ENCODE data around the gene HHAT. TPM values are rescaled to one million over a fixed set of nuclear protein-coding genes. Genes with fewer than 3 reads are reported as not detected.
"Not testable (repeated sequence)": the region's sequence is repeated elsewhere in the genome, so short reads cannot be mapped to it uniquely, and the experiment has no call there.

The HHAT gene
- total RNA-seq, 1 experiment from 2014 or later: 4.6 TPM

DNA sequence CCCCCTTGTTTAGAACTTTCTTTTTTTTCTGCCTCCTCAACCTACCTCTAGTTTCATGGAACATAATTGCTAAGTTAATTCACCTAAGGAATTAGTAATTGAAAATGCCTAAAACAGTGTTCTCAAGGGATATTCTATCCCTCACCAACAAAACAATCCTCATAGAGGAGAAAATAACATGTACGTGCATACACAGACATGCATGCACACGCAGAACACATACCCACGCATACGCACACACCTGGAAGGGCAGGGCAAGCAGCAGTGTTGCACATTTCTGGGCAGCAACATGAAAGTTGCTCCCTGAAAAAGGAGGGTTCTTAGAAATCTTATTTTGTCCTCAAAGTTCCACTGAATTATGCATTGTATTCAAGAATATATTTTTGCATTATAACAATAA lies 76.6 kb downstream of the HHAT start:
- intact Hi-C loops (cut with micrococcal nuclease): loop anchor here (5.0 kb wide), 1 partner anchor 1067 kb away; no protein-coding TSS in a partner anchor
- DNase-seq (ENCODE audit: unreplicated experiment): no peak
- BruUV-seq (replicated peaks): no TSS peak
- POLR2A ChIA-PET: interaction anchor here (1.2 kb wide), 1 partner anchor 46 kb away, joined by 4 read pairs; no protein-coding TSS in a partner anchor
- H3K27ac Mint-ChIP-seq (ENCODE audit: low read depth, unreplicated experiment): no peak overlapping the region
- H3K27me3 Mint-ChIP-seq (ENCODE audit: insufficient read depth, unreplicated experiment): no peaks in the 10 kb centered on the region
- no peaks in the 10 kb centered on the region for H3K9me3 Mint-ChIP-seq (ENCODE audit: unreplicated experiment)
- CTCF ChIA-PET: interaction anchor here (0.6 to 30.4 kb wide), 22 partner anchors 9 to 1109 kb away, joined by 3 to 812 read pairs (median 6); partner anchors contain the start of gene KCNH1
- TF ChIP-seq, protein P1, sequence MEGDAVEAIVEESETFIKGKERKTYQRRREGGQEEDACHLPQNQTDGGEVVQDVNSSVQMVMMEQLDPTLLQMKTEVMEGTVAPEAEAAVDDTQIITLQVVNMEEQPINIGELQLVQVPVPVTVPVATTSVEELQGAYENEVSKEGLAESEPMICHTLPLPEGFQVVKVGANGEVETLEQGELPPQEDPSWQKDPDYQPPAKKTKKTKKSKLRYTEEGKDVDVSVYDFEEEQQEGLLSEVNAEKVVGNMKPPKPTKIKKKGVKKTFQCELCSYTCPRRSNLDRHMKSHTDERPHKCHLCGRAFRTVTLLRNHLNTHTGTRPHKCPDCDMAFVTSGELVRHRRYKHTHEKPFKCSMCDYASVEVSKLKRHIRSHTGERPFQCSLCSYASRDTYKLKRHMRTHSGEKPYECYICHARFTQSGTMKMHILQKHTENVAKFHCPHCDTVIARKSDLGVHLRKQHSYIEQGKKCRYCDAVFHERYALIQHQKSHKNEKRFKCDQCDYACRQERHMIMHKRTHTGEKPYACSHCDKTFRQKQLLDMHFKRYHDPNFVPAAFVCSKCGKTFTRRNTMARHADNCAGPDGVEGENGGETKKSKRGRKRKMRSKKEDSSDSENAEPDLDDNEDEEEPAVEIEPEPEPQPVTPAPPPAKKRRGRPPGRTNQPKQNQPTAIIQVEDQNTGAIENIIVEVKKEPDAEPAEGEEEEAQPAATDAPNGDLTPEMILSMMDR (IDR thresholded peaks at IDR 0.05; ENCODE audit: unreplicated experiment): no peak
- H3K36me3 Mint-ChIP-seq (ENCODE audit: insufficient read depth, unreplicated experiment): no peaks in the 10 kb centered on the region
- peaks cover 5% of the 10 kb centered on the region for H3K4me1 Mint-ChIP-seq (ENCODE audit: insufficient read depth, unreplicated experiment)
- H3K4me3 Mint-ChIP-seq (ENCODE audit: unreplicated experiment): no peak overlapping the region

DNA sequence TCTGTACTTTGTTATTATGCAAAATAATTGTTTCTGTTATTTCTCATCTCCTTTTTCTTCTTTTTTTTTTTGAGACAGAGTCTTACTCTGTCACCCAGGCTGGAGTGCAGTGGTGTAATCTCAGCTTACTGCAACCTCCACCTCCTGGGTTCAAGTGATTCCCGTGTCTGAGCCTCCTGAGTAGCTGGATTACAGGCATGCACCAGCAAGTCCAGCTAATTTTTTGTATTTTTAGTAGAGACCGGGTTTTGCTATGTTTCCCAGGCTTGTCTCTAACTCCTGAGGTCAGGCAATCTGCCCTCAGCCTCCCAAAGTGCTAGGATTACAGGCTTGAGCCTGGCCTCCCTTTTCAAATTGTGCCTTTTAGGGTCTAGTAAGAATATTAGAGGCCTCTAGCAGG lies 77.6 kb downstream of the HHAT start:
- POLR2A ChIA-PET: interaction anchor here (0.6 to 1.5 kb wide), 2 partner anchors 45 to 206 kb away, joined by 3 read pairs; no protein-coding TSS in a partner anchor
- not testable (repeated sequence) for H3K27me3 Mint-ChIP-seq (ENCODE audit: insufficient read depth, unreplicated experiment); H3K4me1 Mint-ChIP-seq (ENCODE audit: insufficient read depth, unreplicated experiment); H3K27ac Mint-ChIP-seq (ENCODE audit: low read depth, unreplicated experiment); BruUV-seq (replicated peaks); DNase-seq (ENCODE audit: unreplicated experiment); H3K36me3 Mint-ChIP-seq (ENCODE audit: insufficient read depth, unreplicated experiment); H3K9me3 Mint-ChIP-seq (ENCODE audit: unreplicated experiment); H3K4me3 Mint-ChIP-seq (ENCODE audit: unreplicated experiment)
- CTCF ChIA-PET: interaction anchor here (0.6 to 30.4 kb wide), 49 partner anchors 8 to 1135 kb away, joined by 3 to 812 read pairs (median 4); partner anchors contain the start of gene KCNH1
- intact Hi-C loops (cut with micrococcal nuclease): loop anchor here (2.0 to 5.0 kb wide), 4 partner anchors 178 to 1248 kb away; no protein-coding TSS in a partner anchor

DNA sequence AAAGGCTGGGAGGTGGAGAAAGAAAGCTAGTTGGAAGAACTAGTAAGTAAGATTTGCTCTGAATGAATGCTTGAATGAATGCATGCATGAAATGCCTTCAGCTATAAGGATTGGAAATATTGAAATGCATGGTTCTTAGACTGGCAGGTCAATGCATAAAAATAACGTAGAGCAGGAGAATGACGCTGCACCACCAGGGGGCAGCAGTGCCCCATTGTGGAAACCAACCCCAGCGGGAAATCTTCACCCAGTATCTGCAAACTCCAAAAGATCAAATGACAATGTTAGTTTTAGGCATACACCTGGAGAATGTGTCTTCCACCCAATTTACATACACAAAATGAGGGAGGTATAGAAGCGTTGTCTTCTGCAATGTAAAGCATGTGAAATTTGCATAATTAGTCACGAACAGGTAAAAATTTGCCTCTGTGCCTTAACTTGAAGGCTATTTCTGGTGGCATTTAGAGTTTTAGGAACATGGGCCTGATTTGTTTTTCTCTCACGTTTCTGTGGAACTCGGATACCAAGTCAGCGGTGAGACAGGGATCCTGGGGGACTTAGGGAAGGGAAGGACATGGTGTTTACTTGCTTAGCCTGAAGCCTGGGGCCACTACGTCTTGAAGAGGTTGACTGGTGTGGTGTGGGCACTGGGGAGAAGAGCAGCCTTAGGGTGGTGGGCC lies 78.6 kb downstream of the HHAT start:
- DNase-seq (ENCODE audit: unreplicated experiment): peak; percentile 84
- ChIA-PET CTCF (interaction anchor here (0.6 to 30.4 kb wide), 68 partner anchors 7 to 1134 kb away, joined by 3 to 812 read pairs (median 4); partner anchors contain the start of gene KCNH1), POLR2A (interaction anchor here (1.5 kb wide), 1 partner anchor 46 kb away, joined by 3 read pairs; no protein-coding TSS in a partner anchor)
- Mint-ChIP-seq H3K9me3 (ENCODE audit: unreplicated experiment) (no peaks in the 10 kb centered on the region), H3K36me3 (ENCODE audit: insufficient read depth, unreplicated experiment) (no peaks in the 10 kb centered on the region), H3K27ac (ENCODE audit: low read depth, unreplicated experiment) (no peak overlapping the region), H3K4me3 (ENCODE audit: unreplicated experiment) (no peak overlapping the region), H3K27me3 (ENCODE audit: insufficient read depth, unreplicated experiment) (no peaks in the 10 kb centered on the region), H3K4me1 (ENCODE audit: insufficient read depth, unreplicated experiment) (no peaks in the 10 kb centered on the region)
- BruUV-seq (replicated peaks): no TSS peak
- TF ChIP-seq, protein P1 (IDR thresholded peaks at IDR 0.05; ENCODE audit: unreplicated experiment): peak; percentile 100
- intact Hi-C loops (cut with micrococcal nuclease): loop anchor here (1.0 to 5.0 kb wide), 5 partner anchors 177 to 1247 kb away; no protein-coding TSS in a partner anchor

DNA sequence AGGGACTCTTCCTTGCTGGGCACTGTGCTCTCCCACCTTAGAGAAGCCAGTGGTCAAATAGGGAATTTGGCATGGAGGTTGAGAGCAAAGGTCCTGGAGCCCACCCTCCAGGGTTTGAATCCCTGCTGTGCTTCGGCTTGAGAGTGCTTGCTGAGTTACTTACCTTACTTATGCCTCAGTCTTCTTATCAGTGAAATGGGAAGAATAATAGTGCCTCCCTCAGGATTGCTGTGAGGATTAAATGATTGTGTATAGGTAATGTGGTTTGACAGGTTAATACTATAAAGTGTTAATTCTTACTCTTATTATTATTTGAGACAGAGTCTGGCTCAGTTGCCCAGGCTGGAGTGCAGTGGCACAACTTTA lies 79.2 kb downstream of the HHAT start:
- Mint-ChIP-seq H3K4me1 (ENCODE audit: insufficient read depth, unreplicated experiment) (no peaks in the 10 kb centered on the region), H3K9me3 (ENCODE audit: unreplicated experiment) (no peaks in the 10 kb centered on the region), H3K27me3 (ENCODE audit: insufficient read depth, unreplicated experiment) (no peaks in the 10 kb centered on the region), H3K4me3 (ENCODE audit: unreplicated experiment) (no peak overlapping the region), H3K27ac (ENCODE audit: low read depth, unreplicated experiment) (no peak overlapping the region), H3K36me3 (ENCODE audit: insufficient read depth, unreplicated experiment) (no peaks in the 10 kb centered on the region)
- POLR2A ChIA-PET: no interaction called here
- TF ChIP-seq, protein P1 (IDR thresholded peaks at IDR 0.05; ENCODE audit: unreplicated experiment): no peak
- no peak for DNase-seq (ENCODE audit: unreplicated experiment)
- CTCF ChIA-PET: interaction anchor here (0.6 to 30.4 kb wide), 18 partner anchors 5 to 1257 kb away, joined by 3 to 812 read pairs (median 6); partner anchors contain the start of gene KCNH1
- intact Hi-C loops (cut with micrococcal nuclease): loop anchor here (1.0 to 5.0 kb wide), 5 partner anchors 177 to 1247 kb away; no protein-coding TSS in a partner anchor
- BruUV-seq (replicated peaks): no TSS peak
